DMS153 (cell line): Measurements from ENCODE around the gene CEND1.
A peak's percentile ranks its signal among the peaks of the same experiment; 100 is the strongest.

ENCODE experiments used
- DNase-seq: peaks from one replicate; lab custom pipeline; 2025; lab: John Stamatoyannopoulos, UW

The CEND1 gene

GRCh38 chr11:777288-778255 is 12.3 kb downstream of the CEND1 start, which contains the start of gene GATD1:
Gene GATD1, minus strand, starts transcription at chr11:777487. Its CDS starts 25 bp downstream, at chr11:777462.
- peak; percentile 40 for DNase-seq

- no peak for DNase-seq
Measured at GRCh38 chr11:776561-777287, 13.2 kb downstream of the CEND1 start.

GRCh38 chr11:776263-776560 is 13.7 kb downstream of the CEND1 start:
- DNase-seq: no peak

GRCh38 chr11:774873-775592 is 14.9 kb downstream of the CEND1 start:
- no peak for DNase-seq

- no peak for DNase-seq
Measured at GRCh38 chr11:773830-774229, 16.1 kb downstream of the CEND1 start.

GRCh38 chr11:773425-773824 is 16.5 kb downstream of the CEND1 start:
- no peak for DNase-seq

- DNase-seq: no peak
Measured at GRCh38 chr11:772429-773390, 17.2 kb downstream of the CEND1 start.

GRCh38 chr11:771617-772204 is 18.2 kb downstream of the CEND1 start:
- DNase-seq: no peak

GRCh38 chr11:770642-771616 is 19.0 kb downstream of the CEND1 start:
- no peak for DNase-seq

GRCh38 chr11:769887-770641 is 19.8 kb downstream of the CEND1 start:
- DNase-seq: no peak

GRCh38 chr11:767238-767637 is 22.7 kb downstream of the CEND1 start:
- DNase-seq: no peak

- DNase-seq: no peak
Measured at GRCh38 chr11:766936-767210, 23.0 kb downstream of the CEND1 start.

GRCh38 chr11:766106-766935 is 23.6 kb downstream of the CEND1 start:
- no peak for DNase-seq

GRCh38 chr11:765802-766091 is 24.1 kb downstream of the CEND1 start:
- no peak for DNase-seq

GRCh38 chr11:765025-765801 is 24.7 kb downstream of the CEND1 start:
- DNase-seq: no peak

- DNase-seq: no peak
Measured at GRCh38 chr11:764322-765024, 25.4 kb downstream of the CEND1 start.
